Raji (cell line): Measurements from ENCODE around the gene POLR2L.

Experiments used
- POLR2A ChIP-seq: IDR thresholded peaks from 2 replicates; pipeline ENCODE4 v1.6.1; 2011; ENCODE audit warnings: low read depth, low read length, control low read depth; ENCODE audit not compliant: insufficient read depth

Gene POLR2L

GRCh38 chr11:875203-875602 is 32.9 kb upstream of the POLR2L start:
- TF ChIP-seq POLR2A, result no peak

GRCh38 chr11:873706-874105 is 31.4 kb upstream of the POLR2L start:
- no peak for TF ChIP-seq POLR2A

- TF ChIP-seq POLR2A, result no peak
Observed at GRCh38 chr11:872799-873198, 30.5 kb upstream of the POLR2L start.

- TF ChIP-seq POLR2A, result no peak
Observed at GRCh38 chr11:871472-871871, 29.1 kb upstream of the POLR2L start.

GRCh38 chr11:870418-870817 is 28.1 kb upstream of the POLR2L start:
- no peak for TF ChIP-seq POLR2A

- TF ChIP-seq POLR2A, result no peak
Observed at GRCh38 chr11:870127-870413, 27.7 kb upstream of the POLR2L start.

GRCh38 chr11:869399-870126 is 27.2 kb upstream of the POLR2L start:
- no peak for TF ChIP-seq POLR2A

GRCh38 chr11:868802-869201 is 26.5 kb upstream of the POLR2L start:
- TF ChIP-seq POLR2A, result no peak

GRCh38 chr11:868394-868793 is 26.1 kb upstream of the POLR2L start:
- TF ChIP-seq POLR2A, result no peak

GRCh38 chr11:867856-868358 is 25.6 kb upstream of the POLR2L start:
- TF ChIP-seq POLR2A, result no peak

- no peak for TF ChIP-seq POLR2A
Observed at GRCh38 chr11:866481-866880, 24.2 kb upstream of the POLR2L start.

- no peak for TF ChIP-seq POLR2A
Observed at GRCh38 chr11:865462-866430, 23.4 kb upstream of the POLR2L start.

- TF ChIP-seq POLR2A, result no peak
Observed at GRCh38 chr11:864898-865297, 22.6 kb upstream of the POLR2L start.

GRCh38 chr11:863910-864827 is 21.8 kb upstream of the POLR2L start:
- 0 out of 2 replicates have a peak, but pooled peaks have one; percentile 25 for TF ChIP-seq POLR2A

GRCh38 chr11:863023-863909 is 20.9 kb upstream of the POLR2L start:
- no peak; the same call in 1 of the 2 replicates for TF ChIP-seq POLR2A

- TF ChIP-seq POLR2A, result no peak
Observed at GRCh38 chr11:862696-863022, 20.3 kb upstream of the POLR2L start.
